Panc1 (cell line): Measurements from ENCODE around the gene CLRN3. TPM values are rescaled to one million over a fixed set of nuclear protein-coding genes. Genes with fewer than 3 reads are reported as not detected.

Experiments
- ATAC-seq: fragments of 200-7000 bp; cut with Tn5 transposase; 2 replicates; pipeline ENCODE4 v1.9.1; 2020; ENCODE audit warnings: mild to moderate bottlenecking, moderate library complexity
- BruUV-seq: library from RNA; stranded (reverse); fragments of 400-500 nt; replicated peaks from 2 replicates; lab custom pipeline; 2021; lab: Mats Ljungman, UMichigan
- CTCF ChIA-PET: fragments of 300-600 bp; sonication (Branson Sonifier 250); formaldehyde crosslinking; loops from one replicate; lab custom pipeline; 2022; ENCODE audit warnings: antibody characterized with exemption; lab: Charles Lee
- POLR2A ChIA-PET: fragments of 300-600 bp; sonication (Branson Sonifier 250); formaldehyde crosslinking; loops from one replicate; lab custom pipeline; 2022; ENCODE audit warnings: antibody characterized with exemption; lab: Charles Lee
- DNase-seq: peaks from one replicate; pipeline ENCODE4 v3.0.0-alpha.2; 2010; ENCODE audit warnings: low read depth, low spot score
- H3K27ac ChIP-seq: 2 replicates; pipeline ENCODE4 v1.5.1; 2011; ENCODE audit warnings: mild to moderate bottlenecking, low read length, inconsistent platforms
- H3K27me3 ChIP-seq: fragments of 200-500 bp; sonication (Bioruptor generic); 2 replicates; pipeline ENCODE4 v1.6.0; 2014; ENCODE audit warnings: low read length, inconsistent platforms; ENCODE audit not compliant: control insufficient read depth, insufficient read depth
- H3K36me3 ChIP-seq: fragments of 200-500 bp; sonication (Bioruptor generic); 2 replicates; pipeline ENCODE4 v1.5.1; 2014; ENCODE audit warnings: inconsistent platforms, mild to moderate bottlenecking, low read length, moderate library complexity; ENCODE audit not compliant: control insufficient read depth, insufficient read depth
- H3K4me1 ChIP-seq: 2 replicates; pipeline ENCODE4 v1.5.1; 2011; ENCODE audit warnings: inconsistent platforms, mild to moderate bottlenecking, low read length, moderate library complexity; ENCODE audit not compliant: control insufficient read depth, insufficient read depth
- H3K4me3 ChIP-seq, 2 experiments: 2 replicates each; pipeline ENCODE4 v1.5.1; 2011 to 2012; ENCODE audit warnings: low read depth in 2 of 2, low read length in 2 of 2, mild to moderate bottlenecking in 2 of 2, inconsistent platforms in 1 of 2, moderate library complexity in 1 of 2
- H3K9me3 ChIP-seq: fragments of 200-500 bp; sonication (Bioruptor generic); 2 replicates; pipeline ENCODE4 v1.5.1; 2014; ENCODE audit warnings: low read depth, mild to moderate bottlenecking, inconsistent platforms, low read length, moderate library complexity; ENCODE audit not compliant: control insufficient read depth, insufficient read depth
- CTCF ChIP-seq: fragments of 450-650 bp; IDR thresholded peaks from 2 replicates; pipeline ENCODE4 v1.5.1; 2017; ENCODE audit warnings: mild to moderate bottlenecking
- POLR2AphosphoS5 ChIP-seq: IDR thresholded peaks from 2 replicates; pipeline ENCODE4 v1.6.1; 2012; ENCODE audit warnings: mild to moderate bottlenecking, low read depth, low read length, moderate library complexity
- REST ChIP-seq, 2 experiments: IDR thresholded peaks; 2 replicates each; pipeline ENCODE4 v1.6.1; 2011 to 2012; ENCODE audit warnings: low read depth in 2 of 2, control low read depth in 1 of 2, low read length in 1 of 2, mild to moderate bottlenecking in 1 of 2, moderate library complexity in 1 of 2; ENCODE audit not compliant: insufficient read depth in 1 of 2
- SIN3A ChIP-seq: IDR thresholded peaks from 2 replicates; pipeline ENCODE4 v1.6.1; 2012; ENCODE audit warnings: low read depth, mild to moderate bottlenecking, low read length, moderate library complexity, borderline replicate concordance; ENCODE audit not compliant: insufficient read depth
- TCF7L2 ChIP-seq: IDR thresholded peaks from 2 replicates; pipeline ENCODE4 v1.6.1; 2011; ENCODE audit warnings: mild to moderate bottlenecking, low read depth, low read length, inconsistent platforms
- in situ Hi-C: cut with HindIII; loops from 2 replicates; pipeline ENCODE4 v1.10.0; 2016; ENCODE audit warnings: low sequenced_read_pairs, low pct_unique_long_range_greater_than_20kb
- intact Hi-C: fragments of 100-400 bp; cut with micrococcal nuclease; formaldehyde crosslinking; loops from one replicate; pipeline ENCODE4 v1.10.0; 2022; ENCODE audit not compliant: unreplicated experiment
- total RNA-seq: library from RNA; stranded (reverse); gene quantifications from one replicate; pipeline ENCODE4 v1.2.1, GENCODE V29; 2021; ENCODE audit not compliant: unreplicated experiment

CLRN3 gene
- total RNA-seq, 1 experiment from 2014 or later = not detected

GRCh38 chr10:127833804-127834203 is 58.9 kb downstream of the CLRN3 start:
- CTCF ChIA-PET = no interaction called here
- no peaks in the 10 kb centered on the region for H3K9me3 ChIP-seq
- DNase-seq = no peak
- BruUV-seq = no TSS peak
- no peak for ATAC-seq
- no peak overlapping the region for H3K4me3 ChIP-seq
- H3K27me3 ChIP-seq = peaks cover 4% of the 10 kb centered on the region; the same call in 1 of the 2 replicates
- H3K4me1 ChIP-seq = no peaks in the 10 kb centered on the region
- POLR2A ChIA-PET = no interaction called here
- in situ Hi-C loops (no loop called here), intact Hi-C loops (no loop called here)
- TF ChIP-seq CTCF (no peak), TCF7L2 (no peak), REST (IDR thresholded peaks at IDR 0.05; ENCODE audit: insufficient read depth in 1 of 2, low read depth in 2 of 2, low read length in 1 of 2) (no peak), SIN3A (no peak), POLR2AphosphoS5 (no peak)
- H3K27ac ChIP-seq = no peak overlapping the region
- H3K36me3 ChIP-seq = no peaks in the 10 kb centered on the region

GRCh38 chr10:127832501-127832900 is 60.2 kb downstream of the CLRN3 start:
- no peak for DNase-seq
- 0 out of 4 replicates have a peak overlapping the region, but pooled peaks of 1 of the 2 experiments have one; percentile 5 for H3K4me3 ChIP-seq
- ATAC-seq = no peak
- H3K36me3 ChIP-seq = no peaks in the 10 kb centered on the region
- POLR2A ChIA-PET = no interaction called here
- no peaks in the 10 kb centered on the region for H3K4me1 ChIP-seq
- no TSS peak for BruUV-seq
- CTCF ChIA-PET = no interaction called here
- in situ Hi-C loops = no loop called here
- intact Hi-C loops = no loop called here
- TF ChIP-seq TCF7L2 (no peak), POLR2AphosphoS5 (no peak), CTCF (no peak), SIN3A (no peak), REST (IDR thresholded peaks at IDR 0.05; ENCODE audit: insufficient read depth in 1 of 2, low read depth in 2 of 2, low read length in 1 of 2) (no peak)
- H3K27ac ChIP-seq = no peak overlapping the region
- H3K9me3 ChIP-seq = no peaks in the 10 kb centered on the region
- H3K27me3 ChIP-seq = peaks cover 4% of the 10 kb centered on the region; the same call in 1 of the 2 replicates
